NB4 (cell line): ENCODE data around the gene CBX2.

ENCODE experiments used
- DNase-seq: peaks from one replicate; pipeline ENCODE4 v3.0.0; 2010; ENCODE audit warnings: low read depth
- H3K4me3 ChIP-seq: one replicate; pipeline ENCODE4 v1.5.1; 2011; ENCODE audit warnings: mild to moderate bottlenecking, low read depth, low read length, moderate library complexity
- CTCF ChIP-seq: IDR thresholded peaks from one replicate; pipeline ENCODE4 v1.5.1; 2012; ENCODE audit warnings: low read depth, low read length
- MYC ChIP-seq: IDR thresholded peaks from 2 replicates; pipeline ENCODE4 v1.6.1; 2011; ENCODE audit warnings: low read depth, low read length
- POLR2A ChIP-seq: IDR thresholded peaks from 2 replicates; pipeline ENCODE4 v1.6.1; 2011; ENCODE audit warnings: mild to moderate bottlenecking; ENCODE audit not compliant: insufficient read length; ENCODE audit errors: extremely low read depth
- TF ChIP-seq, protein P1 (sequence below): IDR thresholded peaks from 2 replicates; pipeline ENCODE4 v1.6.1; 2011; ENCODE audit warnings: low read depth, low read length

CBX2 gene

GRCh38 chr17:79774561-79774975, 3.4 kb upstream of the CBX2 start:
- DNase-seq, result no peak
- TF ChIP-seq POLR2A (no peak), CTCF (no peak), MYC (no peak)
- TF ChIP-seq, protein P1, sequence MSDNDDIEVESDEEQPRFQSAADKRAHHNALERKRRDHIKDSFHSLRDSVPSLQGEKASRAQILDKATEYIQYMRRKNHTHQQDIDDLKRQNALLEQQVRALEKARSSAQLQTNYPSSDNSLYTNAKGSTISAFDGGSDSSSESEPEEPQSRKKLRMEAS, result no peak
- no peak overlapping the region for H3K4me3 ChIP-seq

DNA sequence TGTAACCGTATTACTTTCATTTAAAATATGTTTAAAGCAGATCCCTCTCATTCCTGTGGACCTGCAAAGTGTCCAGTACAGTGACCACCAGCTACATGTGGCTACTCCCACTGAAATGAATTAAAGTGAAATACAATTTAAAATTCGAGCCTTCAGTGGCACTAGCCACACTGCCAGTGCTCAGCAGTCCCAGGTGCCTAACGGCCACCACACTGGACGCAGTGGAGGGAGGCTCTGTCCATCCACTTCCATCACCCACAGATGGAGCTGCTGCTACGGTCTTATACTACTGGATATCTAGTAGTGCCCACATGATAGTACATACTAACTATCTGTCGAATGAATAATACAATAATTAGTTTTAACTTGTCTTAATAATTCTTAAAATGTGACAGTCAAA, 2.3 kb upstream of the CBX2 start:
- no peak for TF ChIP-seq CTCF
- no peak for TF ChIP-seq POLR2A
- TF ChIP-seq, protein P1, result no peak
- TF ChIP-seq MYC, result no peak
- H3K4me3 ChIP-seq, result no peak overlapping the region
- no peak for DNase-seq

DNA sequence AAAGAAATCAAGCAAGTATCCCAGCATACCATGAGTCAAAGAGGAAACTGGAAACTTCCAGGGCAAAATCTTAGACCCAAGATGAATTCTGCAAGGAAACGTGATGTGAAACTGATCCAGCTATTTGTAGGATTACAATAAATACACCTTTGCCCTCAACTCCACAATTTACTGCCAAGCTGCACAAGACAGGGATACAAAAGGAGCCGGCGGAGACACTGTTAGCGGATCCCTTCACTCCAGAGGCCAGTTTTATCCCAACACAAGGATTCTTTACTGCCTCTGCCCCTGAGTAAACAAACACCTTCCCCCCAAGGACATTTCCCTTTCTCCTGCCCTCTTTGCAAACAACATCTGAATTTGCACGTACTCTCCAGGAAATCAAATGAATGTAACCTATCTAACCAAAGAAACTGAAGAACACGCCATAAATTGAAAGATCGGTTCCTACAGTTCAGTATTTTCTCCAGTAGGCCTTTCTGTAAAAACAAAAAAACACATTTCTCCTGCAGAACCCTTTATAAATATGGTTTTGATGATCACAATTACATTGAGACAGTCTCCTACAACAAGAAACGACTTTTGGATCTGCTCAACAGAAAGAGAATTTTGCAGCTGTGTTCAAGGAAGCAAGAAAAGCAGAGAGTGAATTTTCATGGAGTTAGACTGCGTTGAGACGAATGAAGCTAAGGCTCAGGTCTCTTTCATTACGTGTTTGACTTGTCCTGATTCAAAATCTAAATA, 1.4 kb upstream of the CBX2 start:
- H3K4me3 ChIP-seq, result no peak overlapping the region
- DNase-seq, result peak; percentile 1
- TF ChIP-seq POLR2A (no peak), CTCF (no peak), MYC (no peak)
- TF ChIP-seq, protein P1, result no peak

DNA sequence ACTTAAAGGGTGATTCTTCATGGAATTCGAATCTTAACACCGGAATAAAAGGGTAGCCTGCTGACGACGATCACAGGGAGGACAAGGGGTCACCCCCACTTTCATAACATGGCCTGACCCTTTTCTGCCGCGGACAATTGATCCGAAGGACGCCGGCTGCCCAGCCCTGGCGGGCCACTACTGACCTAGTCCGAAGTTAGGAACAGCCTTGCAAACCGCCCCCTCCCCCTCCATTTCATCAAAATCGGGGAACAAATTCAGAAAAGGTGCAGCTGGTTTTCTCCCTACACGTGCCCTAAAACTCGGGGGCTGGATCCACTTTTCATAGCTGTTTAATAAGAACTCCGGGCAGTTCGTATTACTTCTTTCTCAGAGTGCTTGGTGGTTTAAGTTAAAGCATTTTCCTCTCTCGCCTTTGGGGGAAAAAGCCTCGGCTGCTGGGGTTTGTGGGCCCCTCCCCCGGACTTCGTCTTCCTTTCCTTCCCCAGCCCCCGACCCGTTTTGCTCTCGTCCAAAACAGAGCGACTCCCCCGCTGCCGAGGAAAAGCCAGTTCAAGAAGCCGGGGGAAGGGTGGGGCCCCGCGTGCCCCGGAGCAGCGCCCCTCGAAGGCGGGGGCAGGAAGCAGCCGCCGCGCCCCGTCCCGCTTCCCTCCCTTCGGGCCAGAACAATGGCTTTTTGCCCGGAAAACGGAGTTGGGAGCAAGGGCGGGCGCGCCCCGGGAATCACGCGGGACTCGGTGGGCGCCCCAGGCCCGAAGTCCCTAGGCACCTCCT, 641 bp upstream of the CBX2 start:
- TF ChIP-seq POLR2A (no peak), CTCF (peak; percentile 32), MYC (peak; percentile 40; the same call in 1 of the 2 replicates)
- TF ChIP-seq, protein P1, result peak; percentile 39
- peak; percentile 86 for DNase-seq
- peak overlapping the region; percentile 49 for H3K4me3 ChIP-seq

DNA sequence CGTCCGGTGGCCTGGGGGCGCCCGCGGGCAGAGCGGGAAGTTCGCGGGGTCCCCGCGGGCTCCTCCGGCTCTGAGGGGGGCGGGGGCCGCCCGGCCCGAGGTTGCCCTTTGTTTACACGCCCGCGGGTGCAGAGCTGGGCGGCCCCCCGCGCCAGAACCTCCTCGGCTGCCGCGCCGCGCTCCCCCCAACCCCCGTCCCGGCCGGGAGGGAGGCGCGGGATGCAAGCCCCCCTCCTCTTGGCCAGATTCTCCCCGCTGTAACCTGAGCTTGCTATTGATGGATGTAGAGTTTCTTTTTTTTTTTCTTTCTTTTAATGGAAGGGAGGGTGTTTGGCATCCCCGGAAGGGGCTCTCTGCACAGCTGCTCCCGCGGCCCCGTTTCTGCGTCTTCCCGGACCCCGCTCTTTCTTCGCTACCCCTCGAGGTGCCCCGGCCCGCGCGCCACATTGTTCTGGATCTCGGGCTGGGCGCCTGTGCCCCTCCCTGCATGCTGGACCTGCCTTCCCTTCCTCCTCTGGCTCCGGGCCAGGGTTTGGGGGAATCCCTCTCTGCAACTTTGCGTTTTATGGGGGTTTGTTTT, 646 bp downstream of the CBX2 start:
- peak overlapping the region; percentile 68 for H3K4me3 ChIP-seq
- no peak for TF ChIP-seq CTCF
- peak; percentile 70 for TF ChIP-seq MYC
- TF ChIP-seq, protein P1, result peak; percentile 55
- TF ChIP-seq POLR2A, result no peak
- peak; percentile 80 for DNase-seq
